Prostate gland (tissue), 2 donors: ENCODE measurements around the gene STOM. TPM values are rescaled to one million over a fixed set of nuclear protein-coding genes. Genes with fewer than 3 reads are reported as not detected.

ENCODE experiments used
- DNase-seq: peaks from one replicate; pipeline ENCODE4 v3.0.0-alpha.2; 2019; ENCODE audit warnings: low spot score
- H3K27ac ChIP-seq, 2 donors: fragments of 200-600 bp; sonication (generic); 2 replicates each; pipeline ENCODE4 v1.5.1; 2017 to 2019
- H3K27me3 ChIP-seq: fragments of 200-600 bp; sonication (generic); replicated peaks from 2 replicates; pipeline ENCODE4 v1.5.1; 2019; ENCODE audit not compliant: insufficient read depth
- H3K36me3 ChIP-seq, 2 donors: fragments of 200-600 bp; sonication (generic); 1 replicate in 1 of 2; 2 replicates in 1 of 2; pipeline versions ENCODE4 v1.5.1 to v1.8.1; 2017 to 2019
- H3K4me1 ChIP-seq: fragments of 200-600 bp; sonication (generic); replicated peaks from 2 replicates; pipeline ENCODE4 v1.5.1; 2019
- H3K4me3 ChIP-seq, 2 donors: fragments of 200-600 bp; sonication (generic); 2 replicates each; pipeline ENCODE4 v1.5.1; 2017 to 2019
- H3K9me3 ChIP-seq: fragments of 200-600 bp; sonication (generic); 2 replicates; pipeline ENCODE4 v1.5.1; 2017
- POLR2A ChIP-seq: fragments of 450-650 bp; IDR thresholded peaks from one replicate; pipeline ENCODE4 v1.6.1; 2016; ENCODE audit warnings: antibody characterized with exemption, mild to moderate bottlenecking
- POLR2AphosphoS5 ChIP-seq: sonication (generic); formaldehyde crosslinking; IDR thresholded peaks from one replicate; pipeline ENCODE4 v1.6.1; 2017; ENCODE audit warnings: antibody characterized with exemption
- WGBS: methylation state at CpG from one replicate; pipeline ENCODE4 v1.1.5; 2018; 5-methylcytosine and 5-hydroxymethylcytosine counted together
- intact Hi-C: fragments of 100-400 bp; cut with DNase I; formaldehyde crosslinking; loops from one replicate; pipeline ENCODE4 v1.14.2; 2022
- total RNA-seq, 2 donors: library from RNA; depleted of rRNA; stranded (reverse); fragments of >200 nt; gene quantifications; one replicate each; pipeline ENCODE4 v1.1.0, GENCODE V29; 2016
- TF ChIP-seq, protein P1 (sequence below), 4 experiments: fragments of 200-600 bp in 2 of 4; fragments of 450-650 bp in 2 of 4; sonication (generic) in 2 of 4; IDR thresholded peaks; 1 replicate in 3 of 4; 2 replicates in 1 of 4; pipeline ENCODE4 v1.5.1; 2016 to 2019; ENCODE audit warnings: antibody characterized with exemption in 4 of 4, mild to moderate bottlenecking in 2 of 4, moderate library complexity in 2 of 4

STOM gene
- total RNA-seq, 2 donors from 2014 or later, result 64.3 to 85.1 TPM

DNA sequence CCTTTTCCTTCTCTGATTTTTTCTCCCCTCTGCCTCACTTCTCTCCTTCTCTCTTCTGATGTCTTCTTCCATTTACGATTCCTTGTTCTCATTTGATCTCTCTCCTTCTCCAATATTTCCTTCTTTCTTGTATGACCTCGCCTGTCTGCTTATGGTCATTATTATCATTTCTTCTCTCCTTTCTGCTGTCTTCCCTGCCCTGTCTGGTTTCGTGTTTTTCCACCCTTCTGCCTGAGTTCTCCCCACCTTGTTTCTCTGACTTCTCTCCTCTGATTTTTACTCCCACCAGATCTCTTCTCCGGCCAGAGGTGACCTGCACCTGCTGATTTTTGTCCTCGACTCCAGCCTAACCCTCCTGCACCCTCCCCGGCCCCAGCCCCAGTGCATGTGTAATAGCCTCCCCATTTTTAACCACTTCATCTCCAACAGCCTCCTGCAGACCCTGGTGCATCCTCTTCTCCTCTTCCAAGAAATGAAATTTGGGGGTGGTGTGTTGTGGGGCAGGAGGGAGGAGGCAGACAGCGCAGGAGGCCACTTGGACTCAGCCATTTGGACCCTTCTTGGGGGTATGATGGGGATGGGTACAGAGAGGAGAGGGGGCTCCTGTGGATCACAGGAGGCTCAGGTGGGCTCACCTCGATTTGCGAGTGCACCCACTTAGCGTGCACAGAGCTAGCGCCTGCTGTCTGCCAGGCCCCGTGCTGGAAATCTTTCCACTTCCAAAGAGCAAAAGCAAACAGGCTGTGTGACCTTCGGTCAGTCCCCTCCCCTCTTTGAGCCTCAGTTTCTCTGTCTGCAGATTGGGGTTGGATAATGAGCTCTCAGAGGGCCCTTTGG is 69.5 kb downstream of the STOM start:
- WGBS, result 49% methylated on average over 13 of the region's 13 CpGs
- no peaks in the 10 kb centered on the region for H3K9me3 ChIP-seq
- H3K4me3 ChIP-seq, result peak overlapping the region; percentile 42 to 44
- H3K4me1 ChIP-seq, result peaks cover 7% of the 10 kb centered on the region
- peak overlapping the region; percentile 81 to 84 for H3K27ac ChIP-seq
- TF ChIP-seq POLR2A, result no peak
- TF ChIP-seq POLR2AphosphoS5, result no peak
- H3K27me3 ChIP-seq, result no peaks in the 10 kb centered on the region
- no peaks in the 10 kb centered on the region for H3K36me3 ChIP-seq
- no peak for DNase-seq
- intact Hi-C loops, result no loop called here

DNA sequence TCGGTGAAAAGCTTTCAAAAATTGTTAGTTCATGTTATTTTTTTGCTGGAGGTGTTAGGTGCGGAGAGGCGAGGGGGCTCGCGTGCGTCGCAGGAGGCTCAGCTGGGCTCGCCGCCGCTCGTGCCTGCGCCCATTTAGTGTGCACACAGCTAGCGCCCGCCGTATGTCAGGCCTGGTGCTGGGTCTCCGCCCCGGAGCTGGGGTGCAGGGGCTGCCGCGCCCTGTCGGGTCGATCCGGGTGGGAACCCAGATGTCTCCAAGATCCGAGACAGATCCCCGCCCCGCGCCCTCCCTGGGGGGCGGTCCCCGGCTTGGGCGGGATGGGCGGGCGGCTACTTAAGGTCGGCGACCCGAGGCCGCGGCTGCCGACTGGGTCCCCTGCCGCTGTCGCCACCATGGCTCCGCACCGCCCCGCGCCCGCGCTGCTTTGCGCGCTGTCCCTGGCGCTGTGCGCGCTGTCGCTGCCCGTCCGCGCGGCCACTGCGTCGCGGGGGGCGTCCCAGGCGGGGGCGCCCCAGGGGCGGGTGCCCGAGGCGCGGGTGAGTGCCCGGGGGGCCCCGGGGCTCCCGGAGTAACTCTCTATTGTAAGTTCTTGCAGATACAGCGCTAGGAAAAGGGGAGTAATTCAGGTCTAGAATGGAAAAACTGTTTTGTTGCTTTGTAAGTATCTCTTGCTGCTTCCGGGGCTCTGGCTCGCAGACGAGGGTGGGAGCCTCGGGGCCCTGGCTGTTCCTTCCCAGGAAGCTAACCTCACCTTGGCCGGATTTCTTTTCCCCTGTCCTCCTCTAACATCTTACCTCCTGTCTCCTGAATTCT is 70.4 kb downstream of the STOM start:
- DNase-seq, result no peak
- intact Hi-C loops, result no loop called here
- H3K27me3 ChIP-seq, result no peaks in the 10 kb centered on the region
- peak overlapping the region; percentile 42 to 44 for H3K4me3 ChIP-seq
- 2% methylated on average over 57 of the region's 74 CpGs for WGBS
- peaks cover 7% of the 10 kb centered on the region for H3K4me1 ChIP-seq
- H3K36me3 ChIP-seq, result no peaks in the 10 kb centered on the region
- H3K27ac ChIP-seq, result peak overlapping the region; percentile 81 to 84
- no peaks in the 10 kb centered on the region for H3K9me3 ChIP-seq
- TF ChIP-seq POLR2AphosphoS5 (no peak), POLR2A (peak; percentile 35)
- TF ChIP-seq, protein P1, sequence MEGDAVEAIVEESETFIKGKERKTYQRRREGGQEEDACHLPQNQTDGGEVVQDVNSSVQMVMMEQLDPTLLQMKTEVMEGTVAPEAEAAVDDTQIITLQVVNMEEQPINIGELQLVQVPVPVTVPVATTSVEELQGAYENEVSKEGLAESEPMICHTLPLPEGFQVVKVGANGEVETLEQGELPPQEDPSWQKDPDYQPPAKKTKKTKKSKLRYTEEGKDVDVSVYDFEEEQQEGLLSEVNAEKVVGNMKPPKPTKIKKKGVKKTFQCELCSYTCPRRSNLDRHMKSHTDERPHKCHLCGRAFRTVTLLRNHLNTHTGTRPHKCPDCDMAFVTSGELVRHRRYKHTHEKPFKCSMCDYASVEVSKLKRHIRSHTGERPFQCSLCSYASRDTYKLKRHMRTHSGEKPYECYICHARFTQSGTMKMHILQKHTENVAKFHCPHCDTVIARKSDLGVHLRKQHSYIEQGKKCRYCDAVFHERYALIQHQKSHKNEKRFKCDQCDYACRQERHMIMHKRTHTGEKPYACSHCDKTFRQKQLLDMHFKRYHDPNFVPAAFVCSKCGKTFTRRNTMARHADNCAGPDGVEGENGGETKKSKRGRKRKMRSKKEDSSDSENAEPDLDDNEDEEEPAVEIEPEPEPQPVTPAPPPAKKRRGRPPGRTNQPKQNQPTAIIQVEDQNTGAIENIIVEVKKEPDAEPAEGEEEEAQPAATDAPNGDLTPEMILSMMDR (IDR thresholded peaks at IDR 0.05), result peak in 1 of 4 experiments; percentile 5

DNA sequence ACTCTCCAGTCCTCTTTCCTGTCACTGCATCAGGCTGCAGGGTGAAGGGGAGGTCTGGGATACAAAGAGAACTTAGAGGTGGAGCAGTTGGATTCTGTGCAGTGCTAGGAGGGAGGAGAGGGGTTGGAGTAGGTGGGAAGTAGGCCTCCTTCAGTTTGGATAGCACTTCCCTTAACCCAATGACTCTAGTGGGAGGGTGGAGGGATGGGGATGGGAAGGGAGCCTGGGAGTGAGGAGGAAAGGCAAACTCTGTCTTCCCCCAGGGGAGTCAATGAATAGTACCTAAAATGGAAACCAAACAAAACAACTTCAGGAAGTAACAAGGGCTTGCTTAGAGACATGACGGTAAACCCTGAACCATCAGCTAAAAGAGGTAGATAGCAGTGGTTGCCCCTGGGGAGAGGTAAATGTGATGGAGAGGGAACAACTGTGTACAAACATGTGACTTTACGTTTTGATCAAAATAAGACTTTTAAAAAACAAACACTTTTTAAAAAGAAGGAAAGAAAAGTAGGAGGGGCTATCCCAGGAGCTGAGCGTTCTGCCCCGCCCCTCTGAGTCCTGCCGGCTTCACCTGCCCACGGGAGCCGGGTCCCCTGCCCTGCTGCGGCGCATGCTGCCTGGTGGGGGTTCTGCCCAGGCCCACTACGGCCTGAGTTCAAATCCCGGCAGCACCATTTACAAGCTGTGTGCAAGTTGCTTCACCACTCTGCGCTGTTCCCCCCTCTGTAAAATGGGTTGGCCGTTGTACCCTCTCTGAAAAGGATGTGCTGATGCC is 71.2 kb downstream of the STOM start:
- 20% methylated on average over 13 of the region's 13 CpGs for WGBS
- H3K4me3 ChIP-seq, result peak overlapping the region; percentile 42 to 44
- intact Hi-C loops, result no loop called here
- no peaks in the 10 kb centered on the region for H3K9me3 ChIP-seq
- H3K27me3 ChIP-seq, result no peaks in the 10 kb centered on the region
- DNase-seq, result no peak
- no peaks in the 10 kb centered on the region for H3K36me3 ChIP-seq
- peaks cover 7% of the 10 kb centered on the region for H3K4me1 ChIP-seq
- TF ChIP-seq, protein P1 (IDR thresholded peaks at IDR 0.05), result no peak
- TF ChIP-seq POLR2AphosphoS5 (no peak), POLR2A (no peak)
- peak overlapping the region; percentile 81 to 84 for H3K27ac ChIP-seq

DNA sequence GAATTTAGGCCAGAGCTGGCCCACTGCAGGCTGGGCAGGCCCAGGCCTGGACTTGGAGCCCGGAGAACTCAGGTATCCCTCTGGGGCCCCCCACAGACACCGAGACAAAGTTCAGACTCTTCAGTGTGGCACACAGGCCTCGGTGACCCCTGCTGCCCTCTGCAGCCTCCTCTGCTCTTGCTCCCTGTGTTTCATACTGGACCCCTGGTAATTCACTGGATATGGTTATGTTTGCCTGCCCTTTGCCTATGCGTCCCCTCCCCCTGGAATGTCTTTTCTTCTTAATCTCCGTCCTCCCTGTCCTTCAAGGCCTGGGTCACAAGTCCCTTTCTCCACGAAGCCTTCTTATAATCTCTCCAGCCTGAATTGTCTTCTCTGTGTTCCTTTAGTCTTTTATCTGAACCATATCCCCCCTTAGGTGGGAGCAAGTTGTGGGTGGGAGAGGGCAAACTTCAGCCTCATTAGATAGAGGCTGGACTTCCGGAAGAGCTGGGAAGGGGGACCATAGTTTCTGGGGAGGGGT is 72.0 kb downstream of the STOM start:
- Histone ChIP-seq H3K27me3 (no peaks in the 10 kb centered on the region), H3K27ac (peak overlapping the region; percentile 81 to 84), H3K9me3 (no peaks in the 10 kb centered on the region), H3K4me3 (no peak overlapping the region), H3K36me3 (no peaks in the 10 kb centered on the region), H3K4me1 (peaks cover 7% of the 10 kb centered on the region)
- intact Hi-C loops, result no loop called here
- WGBS, result 70% methylated on average over 7 of the region's 7 CpGs
- TF ChIP-seq, protein P1 (IDR thresholded peaks at IDR 0.05), result no peak
- TF ChIP-seq POLR2AphosphoS5 (no peak), POLR2A (no peak)
- no peak for DNase-seq

DNA sequence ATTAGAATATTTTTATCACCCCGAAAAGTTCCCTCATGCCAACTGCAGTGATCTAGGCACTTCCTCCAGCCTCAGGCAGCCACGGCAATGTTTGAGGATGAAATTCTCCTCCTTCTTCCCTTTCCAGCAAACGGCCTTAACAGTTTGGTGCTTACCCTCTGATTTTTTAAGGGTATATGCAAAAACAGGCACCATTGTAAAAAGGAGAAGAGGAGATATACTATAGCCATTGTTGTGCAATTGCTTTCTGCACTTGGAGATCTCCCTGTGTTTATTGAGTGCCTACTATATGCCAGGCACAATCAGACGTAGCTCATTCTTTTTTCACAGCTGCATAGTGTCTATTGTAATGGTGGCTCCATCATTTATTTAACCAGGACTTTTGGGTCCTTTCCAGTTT is 72.7 kb downstream of the STOM start:
- Histone ChIP-seq H3K36me3 (no peaks in the 10 kb centered on the region), H3K4me1 (peaks cover 7% of the 10 kb centered on the region), H3K4me3 (no peak overlapping the region), H3K27ac (peak overlapping the region; percentile 81 to 84), H3K9me3 (no peaks in the 10 kb centered on the region), H3K27me3 (no peaks in the 10 kb centered on the region)
- 43% methylated on average over 4 of the region's 4 CpGs for WGBS
- no peak for DNase-seq
- intact Hi-C loops, result no loop called here
- TF ChIP-seq POLR2A, result no peak
- TF ChIP-seq, protein P1 (IDR thresholded peaks at IDR 0.05), result no peak
- TF ChIP-seq POLR2AphosphoS5, result no peak
